GM21737 (cell line): ENCODE results near the gene TTC28.

Source experiments
- ATAC-seq: cut with Tn5 transposase; IDR thresholded peaks from one replicate; pipeline ENCODE4 v1.9.1; 2021; ENCODE audit warnings: mild to moderate bottlenecking, moderate library complexity; ENCODE audit not compliant: unreplicated experiment

The TTC28 gene

GRCh38 chr22:27996529-27996925 lies 683.1 kb downstream of the TTC28 start:
- no peak for ATAC-seq

GRCh38 chr22:27995801-27996528 lies 683.7 kb downstream of the TTC28 start:
- ATAC-seq: no peak

GRCh38 chr22:27994481-27995331 lies 684.9 kb downstream of the TTC28 start:
- ATAC-seq: no peak

- ATAC-seq: no peak
Measured at GRCh38 chr22:27993774-27994350, 685.8 kb downstream of the TTC28 start.

- no peak for ATAC-seq
Measured at GRCh38 chr22:27993201-27993635, 686.4 kb downstream of the TTC28 start.

- ATAC-seq: no peak
Measured at GRCh38 chr22:27992294-27993165, 687.1 kb downstream of the TTC28 start.

- no peak for ATAC-seq
Measured at GRCh38 chr22:27991586-27992293, 687.9 kb downstream of the TTC28 start.

- no peak for ATAC-seq
Measured at GRCh38 chr22:27990879-27991278, 688.8 kb downstream of the TTC28 start.

- no peak for ATAC-seq
Measured at GRCh38 chr22:27990451-27990840, 689.2 kb downstream of the TTC28 start.

GRCh38 chr22:27989758-27990450 lies 689.7 kb downstream of the TTC28 start:
- ATAC-seq: no peak

- ATAC-seq: no peak
Measured at GRCh38 chr22:27988704-27989103, 690.9 kb downstream of the TTC28 start.

GRCh38 chr22:27987557-27987956 lies 692.1 kb downstream of the TTC28 start:
- no peak for ATAC-seq

GRCh38 chr22:27986937-27987336 lies 692.7 kb downstream of the TTC28 start:
- ATAC-seq: no peak

GRCh38 chr22:27986459-27986858 lies 693.2 kb downstream of the TTC28 start:
- ATAC-seq: no peak

GRCh38 chr22:27985323-27986275 lies 694.0 kb downstream of the TTC28 start:
- no peak for ATAC-seq

GRCh38 chr22:27984723-27985122 lies 694.9 kb downstream of the TTC28 start:
- ATAC-seq: no peak

GRCh38 chr22:27984001-27984695 lies 695.5 kb downstream of the TTC28 start:
- ATAC-seq: no peak

- ATAC-seq: no peak
Measured at GRCh38 chr22:27983361-27983791, 696.3 kb downstream of the TTC28 start.
